Pericardium fibroblast (primary cell): ENCODE data around the gene THRAP3. TPM values are rescaled to one million over a fixed set of nuclear protein-coding genes. Genes with fewer than 3 reads are reported as not detected.

Experiments used
- total RNA-seq: library from RNA; depleted of rRNA; stranded (reverse); fragments of >200 nt; gene quantifications from 2 replicates; pipeline ENCODE4 v1.2.3, GENCODE V29; 2015

The THRAP3 gene, protein sequence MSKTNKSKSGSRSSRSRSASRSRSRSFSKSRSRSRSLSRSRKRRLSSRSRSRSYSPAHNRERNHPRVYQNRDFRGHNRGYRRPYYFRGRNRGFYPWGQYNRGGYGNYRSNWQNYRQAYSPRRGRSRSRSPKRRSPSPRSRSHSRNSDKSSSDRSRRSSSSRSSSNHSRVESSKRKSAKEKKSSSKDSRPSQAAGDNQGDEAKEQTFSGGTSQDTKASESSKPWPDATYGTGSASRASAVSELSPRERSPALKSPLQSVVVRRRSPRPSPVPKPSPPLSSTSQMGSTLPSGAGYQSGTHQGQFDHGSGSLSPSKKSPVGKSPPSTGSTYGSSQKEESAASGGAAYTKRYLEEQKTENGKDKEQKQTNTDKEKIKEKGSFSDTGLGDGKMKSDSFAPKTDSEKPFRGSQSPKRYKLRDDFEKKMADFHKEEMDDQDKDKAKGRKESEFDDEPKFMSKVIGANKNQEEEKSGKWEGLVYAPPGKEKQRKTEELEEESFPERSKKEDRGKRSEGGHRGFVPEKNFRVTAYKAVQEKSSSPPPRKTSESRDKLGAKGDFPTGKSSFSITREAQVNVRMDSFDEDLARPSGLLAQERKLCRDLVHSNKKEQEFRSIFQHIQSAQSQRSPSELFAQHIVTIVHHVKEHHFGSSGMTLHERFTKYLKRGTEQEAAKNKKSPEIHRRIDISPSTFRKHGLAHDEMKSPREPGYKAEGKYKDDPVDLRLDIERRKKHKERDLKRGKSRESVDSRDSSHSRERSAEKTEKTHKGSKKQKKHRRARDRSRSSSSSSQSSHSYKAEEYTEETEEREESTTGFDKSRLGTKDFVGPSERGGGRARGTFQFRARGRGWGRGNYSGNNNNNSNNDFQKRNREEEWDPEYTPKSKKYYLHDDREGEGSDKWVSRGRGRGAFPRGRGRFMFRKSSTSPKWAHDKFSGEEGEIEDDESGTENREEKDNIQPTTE
- total RNA-seq, result 58.5 and 62.3 TPM in 2 replicates

DNA sequence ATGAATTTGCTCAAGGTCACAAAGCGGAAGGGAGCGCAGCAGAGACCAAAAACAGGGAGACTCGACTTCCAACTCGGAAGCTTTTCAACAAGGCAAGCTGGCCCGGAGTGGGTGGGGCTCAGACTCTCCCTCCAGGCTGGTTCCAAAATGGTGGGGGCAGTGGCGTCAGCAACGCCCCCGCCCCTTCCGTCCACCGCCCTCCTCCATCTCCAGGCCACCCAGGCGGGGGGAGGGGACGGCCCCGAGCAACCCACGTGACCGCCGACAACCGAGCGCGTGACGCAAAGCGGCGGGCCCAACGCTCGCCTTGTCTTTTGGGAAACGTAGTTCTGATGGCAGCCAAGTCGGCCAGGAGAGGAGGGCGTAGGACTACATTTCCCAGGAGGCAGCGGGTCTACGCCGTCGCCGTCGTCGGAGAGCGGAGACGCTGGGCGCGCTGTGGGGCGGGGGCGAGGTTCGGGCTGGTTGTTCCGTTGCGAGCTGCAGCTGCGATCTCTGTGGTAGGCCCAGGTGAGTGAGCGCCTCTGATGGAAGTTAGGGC is at the start of gene THRAP3:
THRAP3 (plus strand) TSS at position 448 of the 541 bp plus-strand sequence. CDS start 58,121 bp downstream, outside the sequence.

GRCh38 chr1:36306210-36306901 is 82.1 kb downstream of the THRAP3 start, which contains the start of gene SH3D21:
Gene SH3D21 (plus strand): TSS chr1:36306368. CDS start chr1:36306421, 53 bp downstream.

GRCh38 chr1:36323636-36324352 is 99.6 kb downstream of the THRAP3 start, which contains the start of gene EVA1B:
Gene EVA1B (minus strand): TSS chr1:36323645. CDS start chr1:36323037, 608 bp downstream.

Other genes starting within 250 kb of the THRAP3 start
- not detected in 2 replicates for gene TEKT2, start 140.3 kb upstream of the THRAP3 start, total RNA-seq
- gene ADPRS, start 135.6 kb upstream of the THRAP3 start, total RNA-seq, result 28.0 and 43.3 TPM in 2 replicates
- 9.4 and 21.4 TPM in 2 replicates for gene COL8A2, start 99.2 kb upstream of the THRAP3 start, total RNA-seq
- 84.8 and 112 TPM in 2 replicates for gene TRAPPC3, start 75.0 kb upstream of the THRAP3 start, total RNA-seq
- 102 and 188 TPM in 2 replicates for gene MAP7D1, start 68.3 kb upstream of the THRAP3 start, total RNA-seq
- 2.4 and 3.2 TPM in 2 replicates for gene SH3D21, start 81.9 kb downstream of the THRAP3 start, total RNA-seq
- gene EVA1B, start 99.2 kb downstream of the THRAP3 start, total RNA-seq, result 418 and 423 TPM in 2 replicates
- 11.7 and 21.9 TPM in 2 replicates for gene STK40, start 161.5 kb downstream of the THRAP3 start, total RNA-seq
- gene LSM10, start 173.5 kb downstream of the THRAP3 start, total RNA-seq, result 33.2 and 38.2 TPM in 2 replicates
- gene OSCP1, start 226.0 kb downstream of the THRAP3 start, total RNA-seq, result 6.8 and 9.2 TPM in 2 replicates
- 82.3 and 109 TPM in 2 replicates for gene MRPS15, start 239.9 kb downstream of the THRAP3 start, total RNA-seq